GM12801 (cell line): ENCODE data around the gene SLC4A4.

ENCODE experiments used
- TF ChIP-seq, protein P1 (sequence below): IDR thresholded peaks from one replicate; pipeline ENCODE4 v1.5.1; 2011; ENCODE audit warnings: control low read depth; ENCODE audit not compliant: insufficient read length; ENCODE audit errors: extremely low read depth

The SLC4A4 gene

DNA sequence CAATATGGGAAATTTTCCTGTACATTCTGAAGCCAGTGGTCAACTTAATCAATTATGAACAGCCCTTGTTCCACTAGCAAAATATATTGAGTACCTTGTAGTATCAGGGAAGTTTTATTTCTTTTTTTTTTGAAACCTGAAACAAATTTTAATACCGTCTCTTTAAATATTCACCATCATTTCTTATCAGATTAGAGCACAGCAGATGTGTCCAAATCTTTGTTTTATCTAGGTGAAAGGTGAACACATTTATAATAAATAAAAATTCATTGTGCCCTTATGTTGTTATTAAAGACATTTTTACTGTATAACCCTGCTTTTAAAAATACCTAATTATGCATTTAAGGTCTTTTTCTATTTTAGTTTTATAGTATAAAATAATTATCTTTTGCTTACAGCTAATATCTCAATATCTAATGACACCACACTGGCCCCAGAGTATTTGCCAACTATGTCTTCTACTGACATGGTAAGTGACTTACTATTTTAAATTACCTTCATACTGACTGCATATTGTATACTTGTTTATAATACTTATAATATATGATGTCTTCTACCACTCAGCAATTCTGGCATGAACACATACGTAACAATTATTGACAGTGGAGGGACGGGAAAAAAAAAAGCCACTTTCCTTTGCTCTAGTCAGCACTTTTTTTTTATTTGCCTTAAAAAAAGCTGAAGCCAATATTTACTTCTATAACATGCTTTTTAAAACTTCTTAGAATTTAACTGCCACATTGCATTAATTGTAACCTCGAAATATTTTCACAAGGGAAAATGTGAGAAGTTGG is 147.9 kb downstream of the SLC4A4 start:
- TF ChIP-seq, protein P1, sequence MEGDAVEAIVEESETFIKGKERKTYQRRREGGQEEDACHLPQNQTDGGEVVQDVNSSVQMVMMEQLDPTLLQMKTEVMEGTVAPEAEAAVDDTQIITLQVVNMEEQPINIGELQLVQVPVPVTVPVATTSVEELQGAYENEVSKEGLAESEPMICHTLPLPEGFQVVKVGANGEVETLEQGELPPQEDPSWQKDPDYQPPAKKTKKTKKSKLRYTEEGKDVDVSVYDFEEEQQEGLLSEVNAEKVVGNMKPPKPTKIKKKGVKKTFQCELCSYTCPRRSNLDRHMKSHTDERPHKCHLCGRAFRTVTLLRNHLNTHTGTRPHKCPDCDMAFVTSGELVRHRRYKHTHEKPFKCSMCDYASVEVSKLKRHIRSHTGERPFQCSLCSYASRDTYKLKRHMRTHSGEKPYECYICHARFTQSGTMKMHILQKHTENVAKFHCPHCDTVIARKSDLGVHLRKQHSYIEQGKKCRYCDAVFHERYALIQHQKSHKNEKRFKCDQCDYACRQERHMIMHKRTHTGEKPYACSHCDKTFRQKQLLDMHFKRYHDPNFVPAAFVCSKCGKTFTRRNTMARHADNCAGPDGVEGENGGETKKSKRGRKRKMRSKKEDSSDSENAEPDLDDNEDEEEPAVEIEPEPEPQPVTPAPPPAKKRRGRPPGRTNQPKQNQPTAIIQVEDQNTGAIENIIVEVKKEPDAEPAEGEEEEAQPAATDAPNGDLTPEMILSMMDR = no peak

DNA sequence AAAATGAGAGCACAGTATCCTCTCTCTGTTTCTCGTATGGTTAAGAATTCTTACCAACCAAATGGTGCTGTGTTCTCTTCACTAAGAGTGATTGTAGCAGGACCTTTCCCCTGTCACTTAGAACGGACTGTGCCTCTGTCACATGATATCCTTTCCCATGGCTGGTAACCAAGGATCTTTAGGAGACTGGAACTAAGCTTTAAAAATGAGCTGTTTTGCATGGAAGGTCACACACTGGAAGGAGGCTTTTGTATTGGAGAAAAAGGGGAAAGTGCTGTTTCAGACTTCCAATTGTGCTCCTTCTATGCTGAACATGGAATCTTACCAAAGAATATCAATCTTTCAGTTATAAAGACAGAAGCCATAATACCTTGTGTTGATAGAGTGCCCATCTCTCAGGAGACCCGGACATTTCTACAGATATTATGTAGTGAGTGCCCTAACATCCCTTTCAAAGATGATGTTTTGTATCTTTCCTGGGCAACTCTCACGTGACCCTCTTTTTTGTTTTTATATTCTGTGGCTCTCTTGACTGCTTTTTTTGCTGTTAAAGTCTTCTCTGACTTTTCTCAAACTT is 148.6 kb downstream of the SLC4A4 start:
- TF ChIP-seq, protein P1 = no peak

DNA sequence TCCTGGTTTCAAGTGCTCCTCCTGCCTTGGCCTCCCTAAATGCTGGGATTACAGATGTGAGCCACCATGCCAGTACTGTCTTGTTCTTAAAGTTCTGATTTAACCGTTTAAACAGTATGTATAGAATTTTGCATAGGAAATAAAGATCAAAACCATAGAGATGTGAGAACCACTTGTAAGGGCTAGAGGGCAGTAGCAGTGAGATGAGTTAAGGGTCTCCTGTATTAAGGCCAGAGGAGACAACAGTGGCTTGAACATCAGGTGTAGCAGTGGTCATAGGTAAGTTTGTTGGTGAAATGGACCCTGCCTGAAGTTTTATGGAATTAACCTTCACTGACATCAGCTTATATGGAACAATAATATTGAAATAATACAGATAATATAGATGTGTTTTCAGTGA is 155.7 kb downstream of the SLC4A4 start:
- TF ChIP-seq, protein P1 = no peak

DNA sequence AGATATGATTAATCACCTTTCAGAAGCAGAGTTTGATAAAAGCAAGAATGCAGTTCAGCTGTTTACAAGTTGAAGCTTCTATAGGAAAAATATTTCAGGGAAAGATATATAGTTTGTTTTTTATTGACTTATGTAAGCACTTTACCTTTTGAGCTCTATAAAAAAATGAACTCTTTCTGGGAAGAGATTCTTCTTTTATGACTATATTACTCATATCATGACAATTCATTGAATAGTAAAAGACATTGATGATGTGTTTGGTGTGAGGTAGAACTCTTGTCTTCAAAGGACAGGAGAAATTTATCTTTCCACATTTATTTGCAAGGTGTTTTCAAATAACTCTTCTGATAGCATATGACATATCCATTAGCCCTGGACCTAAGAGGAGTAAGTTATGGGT is 156.6 kb downstream of the SLC4A4 start:
- TF ChIP-seq, protein P1 = no peak

DNA sequence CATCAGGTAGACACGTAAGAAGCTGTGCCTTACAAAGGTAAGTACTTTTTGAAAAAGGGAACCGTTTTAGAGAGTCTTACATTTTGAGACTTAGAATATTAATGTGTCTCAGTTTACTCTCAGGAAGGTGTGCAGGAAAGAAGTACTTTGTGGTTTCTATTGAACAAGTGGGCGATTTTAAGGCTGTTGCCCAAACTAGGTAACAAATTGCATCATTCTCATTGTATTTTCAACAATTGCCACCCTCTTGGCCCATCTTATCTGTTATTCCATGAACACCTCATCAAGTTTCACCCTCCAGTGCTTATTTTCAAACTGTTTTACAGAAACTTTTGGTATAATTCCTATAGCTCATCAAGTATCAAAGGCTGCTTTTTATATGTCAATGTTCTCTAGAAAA is 158.3 kb downstream of the SLC4A4 start:
- TF ChIP-seq, protein P1 = no peak

DNA sequence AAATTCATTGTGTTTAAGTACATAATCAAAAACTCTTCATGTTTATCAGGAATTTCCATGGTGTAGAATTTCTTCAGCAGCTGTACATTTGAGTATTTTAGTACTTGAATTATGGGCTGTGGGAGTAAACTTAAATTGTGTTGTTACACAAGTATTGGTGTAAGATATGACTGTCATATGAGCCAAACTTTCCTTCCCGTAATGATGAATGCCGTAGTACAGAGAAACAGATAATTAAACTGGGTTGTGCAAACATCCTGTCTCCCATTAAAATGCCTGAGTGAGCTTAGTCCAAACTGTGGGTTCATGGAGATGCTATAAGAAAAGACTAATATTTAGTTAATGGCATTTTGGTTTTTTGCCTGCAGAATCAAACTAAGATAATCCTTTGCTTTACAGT is 159.2 kb downstream of the SLC4A4 start:
- TF ChIP-seq, protein P1 = no peak

DNA sequence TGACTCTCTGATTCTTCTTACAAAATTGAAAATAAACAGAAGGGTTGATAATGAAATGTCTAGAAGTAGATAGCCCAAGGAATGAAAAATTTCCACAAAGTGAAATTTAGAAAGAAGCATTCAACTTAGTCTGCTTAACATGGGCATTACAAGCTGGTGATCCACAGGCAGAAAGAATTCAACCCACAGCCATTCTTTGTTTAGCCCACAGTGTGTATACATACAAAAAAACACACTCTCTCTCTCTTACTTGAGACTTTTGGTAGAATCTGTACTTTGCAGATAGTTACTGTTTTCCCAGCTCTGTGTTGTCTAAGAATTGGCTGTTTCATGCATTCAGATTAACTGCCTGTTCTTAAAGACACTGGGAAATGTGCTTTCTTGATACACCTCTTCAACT is 159.8 kb downstream of the SLC4A4 start:
- TF ChIP-seq, protein P1 = no peak
